A673 (cell line): ENCODE results near the gene ASTN1. TPM values are rescaled to one million over a fixed set of nuclear protein-coding genes. Genes with fewer than 3 reads are reported as not detected.

Source experiments
- BruUV-seq: library from RNA; stranded (reverse); fragments of 400-500 nt; replicated peaks from 2 replicates; lab custom pipeline; 2021; lab: Mats Ljungman, UMichigan
- CTCF ChIA-PET: fragments of 300-600 bp; sonication (Branson Sonifier 250); formaldehyde crosslinking; loops from one replicate; lab custom pipeline; 2022; ENCODE audit warnings: antibody characterized with exemption; lab: Charles Lee
- POLR2A ChIA-PET: fragments of 300-600 bp; sonication (Branson Sonifier 250); formaldehyde crosslinking; loops from one replicate; lab custom pipeline; 2022; ENCODE audit warnings: antibody characterized with exemption; ENCODE audit not compliant: low non-redundant PET; lab: Charles Lee
- DNase-seq: peaks from one replicate; pipeline ENCODE4 v3.0.0-alpha.2; 2015; ENCODE audit warnings: low spot score
- H3K27ac ChIP-seq: fragments of 200-600 bp; sonication (generic); 2 replicates; pipeline ENCODE4 v1.5.1; 2016; ENCODE audit warnings: mixed run types, low read depth, mild to moderate bottlenecking, mixed read lengths, antibody characterized with exemption, low read length; ENCODE audit not compliant: poor library complexity, severe bottlenecking
- H3K27me3 ChIP-seq: fragments of 200-600 bp; sonication (generic); replicated peaks from 2 replicates; pipeline ENCODE4 v1.6.1; 2017; ENCODE audit warnings: mixed run types, low read depth, mild to moderate bottlenecking, mixed read lengths, antibody characterized with exemption, low read length; ENCODE audit not compliant: insufficient read depth, poor library complexity
- H3K36me3 ChIP-seq: fragments of 200-600 bp; sonication (generic); 2 replicates; pipeline ENCODE4 v1.6.1; 2016; ENCODE audit warnings: mixed run types, mild to moderate bottlenecking, mixed read lengths, antibody characterized with exemption, low read length; ENCODE audit not compliant: insufficient read depth, poor library complexity, severe bottlenecking
- H3K4me1 ChIP-seq: fragments of 200-600 bp; sonication (generic); 2 replicates; pipeline ENCODE4 v1.6.1; 2017; ENCODE audit warnings: mixed run types, mild to moderate bottlenecking, mixed read lengths, antibody characterized with exemption, low read length; ENCODE audit not compliant: insufficient read depth, poor library complexity, severe bottlenecking
- H3K4me3 ChIP-seq: fragments of 200-600 bp; sonication (generic); 2 replicates; pipeline ENCODE4 v1.5.1; 2016; ENCODE audit warnings: low read depth, mixed run types, mild to moderate bottlenecking, mixed read lengths, low read length; ENCODE audit not compliant: poor library complexity, severe bottlenecking
- H3K9me3 ChIP-seq: fragments of 200-600 bp; sonication (generic); 2 replicates; pipeline ENCODE4 v1.6.1; 2016; ENCODE audit warnings: mixed run types, low read depth, mild to moderate bottlenecking, mixed read lengths, antibody characterized with exemption, low read length; ENCODE audit not compliant: poor library complexity, severe bottlenecking
- CTCF ChIP-seq: fragments of 300-800, 200-600 bp; sonication (generic); conservative IDR thresholded peaks from 2 replicates; pipeline ENCODE4 v1.5.1; 2017; ENCODE audit warnings: low read depth, mild to moderate bottlenecking, antibody characterized with exemption, low read length, moderate library complexity, mixed read lengths
- EZH2 ChIP-seq: fragments of 200-600 bp; sonication (generic); IDR thresholded peaks from 2 replicates; pipeline ENCODE4 v1.6.1; 2017; ENCODE audit warnings: borderline replicate concordance, low read depth, mild to moderate bottlenecking, mixed read lengths, antibody characterized with exemption, low read length; ENCODE audit not compliant: poor library complexity, severe bottlenecking
- intact Hi-C: fragments of 100-400 bp; cut with micrococcal nuclease; formaldehyde crosslinking; loops from one replicate; pipeline ENCODE4 v1.10.0; 2022; ENCODE audit not compliant: unreplicated experiment
- total RNA-seq: library from RNA; stranded (reverse); gene quantifications from 2 replicates; pipeline ENCODE4 v1.2.3, GENCODE V29; 2021

ASTN1 gene
- total RNA-seq, 1 experiment from 2014 or later: 0.41 TPM

- peaks cover 14% of the 10 kb centered on the region for H3K27me3 ChIP-seq
- intact Hi-C loops: loop anchor here (10.0 kb wide), 1 partner anchor 877 kb away; no protein-coding TSS in a partner anchor
- no peaks in the 10 kb centered on the region for H3K9me3 ChIP-seq
- H3K4me3 ChIP-seq: no peak overlapping the region
- H3K36me3 ChIP-seq: no peaks in the 10 kb centered on the region
- CTCF ChIA-PET: no interaction called here
- POLR2A ChIA-PET: no interaction called here
- no peak for DNase-seq
- no TSS peak for BruUV-seq
- H3K4me1 ChIP-seq: no peaks in the 10 kb centered on the region
- H3K27ac ChIP-seq: no peak overlapping the region
- TF ChIP-seq CTCF (no peak), EZH2 (no peak)
These were observed 96.6 kb downstream of the ASTN1 start for GRCh38 chr1:177067752-177068410.

- no peak for TF ChIP-seq EZH2
- no peak for TF ChIP-seq CTCF
- Histone ChIP-seq H3K4me1 (no peaks in the 10 kb centered on the region), H3K4me3 (no peak overlapping the region), H3K27me3 (peaks cover 8% of the 10 kb centered on the region), H3K36me3 (no peaks in the 10 kb centered on the region), H3K27ac (no peak overlapping the region), H3K9me3 (no peaks in the 10 kb centered on the region)
- intact Hi-C loops: loop anchor here (10.0 kb wide), 1 partner anchor 879 kb away; no protein-coding TSS in a partner anchor
- POLR2A ChIA-PET: no interaction called here
- no TSS peak for BruUV-seq
- peak; percentile 48 for DNase-seq
- CTCF ChIA-PET: no interaction called here
These were observed 99.1 kb downstream of the ASTN1 start for GRCh38 chr1:177065430-177065829.

- Histone ChIP-seq H3K27me3 (no peaks in the 10 kb centered on the region), H3K4me3 (no peak overlapping the region), H3K4me1 (no peaks in the 10 kb centered on the region), H3K36me3 (no peaks in the 10 kb centered on the region), H3K27ac (no peak overlapping the region), H3K9me3 (no peaks in the 10 kb centered on the region)
- POLR2A ChIA-PET: no interaction called here
- TF ChIP-seq CTCF (no peak), EZH2 (no peak)
- intact Hi-C loops: loop anchor here (10.0 kb wide), 1 partner anchor 881 kb away; no protein-coding TSS in a partner anchor
- no TSS peak for BruUV-seq
- CTCF ChIA-PET: no interaction called here
- DNase-seq: no peak
These were observed 100.9 kb downstream of the ASTN1 start for GRCh38 chr1:177063648-177064047.
